Stimulated activated naive B cell treated with anti-CD40 and anti-IgM and Interleukin-4, amounts not matched to agents 10 μg/mL and 1 μg/mL and 100 μg/mL, for 72 hours (primary cell): ENCODE data around the gene DNAAF1.
A peak's percentile ranks its signal among the peaks of the same experiment; 100 is the strongest.
"Not testable (repeated sequence)": the region's sequence is repeated elsewhere in the genome, so short reads cannot be mapped to it uniquely, and the experiment has no call there.

Source experiments
- ATAC-seq, 2 donors: fragments of 150-1000 bp; cut with Tn5 transposase; replicated peaks; 2 replicates each; pipeline ENCODE4 v1.10.0; 2021; ENCODE audit warnings: moderate library complexity in 1 of 2
- DNase-seq: peaks from one replicate; pipeline ENCODE4 v3.0.0; 2021
- H3K27ac Mint-ChIP-seq: one replicate; pipeline ENCODE4 v1.8.0; 2022; ENCODE audit warnings: mild to moderate bottlenecking, mixed read lengths
- H3K27me3 Mint-ChIP-seq, 2 donors: one replicate each; pipeline ENCODE4 v1.8.0; 2022; ENCODE audit warnings: mixed read lengths in 2 of 2
- H3K36me3 Mint-ChIP-seq, 2 donors: one replicate each; pipeline ENCODE4 v1.8.0; 2022; ENCODE audit warnings: mixed read lengths in 2 of 2, mild to moderate bottlenecking in 1 of 2
- H3K4me1 Mint-ChIP-seq, 2 donors: one replicate each; pipeline ENCODE4 v1.8.0; 2022; ENCODE audit warnings: mixed read lengths in 2 of 2, mild to moderate bottlenecking in 1 of 2
- H3K4me3 Mint-ChIP-seq, 2 donors: one replicate each; pipeline ENCODE4 v1.8.0; 2022; ENCODE audit warnings: mild to moderate bottlenecking in 2 of 2, mixed read lengths in 2 of 2, moderate library complexity in 1 of 2
- H3K9me3 Mint-ChIP-seq, 2 donors: one replicate each; pipeline ENCODE4 v1.8.0; 2022; ENCODE audit warnings: mixed read lengths in 2 of 2, mild to moderate bottlenecking in 1 of 2

The DNAAF1 gene

DNA sequence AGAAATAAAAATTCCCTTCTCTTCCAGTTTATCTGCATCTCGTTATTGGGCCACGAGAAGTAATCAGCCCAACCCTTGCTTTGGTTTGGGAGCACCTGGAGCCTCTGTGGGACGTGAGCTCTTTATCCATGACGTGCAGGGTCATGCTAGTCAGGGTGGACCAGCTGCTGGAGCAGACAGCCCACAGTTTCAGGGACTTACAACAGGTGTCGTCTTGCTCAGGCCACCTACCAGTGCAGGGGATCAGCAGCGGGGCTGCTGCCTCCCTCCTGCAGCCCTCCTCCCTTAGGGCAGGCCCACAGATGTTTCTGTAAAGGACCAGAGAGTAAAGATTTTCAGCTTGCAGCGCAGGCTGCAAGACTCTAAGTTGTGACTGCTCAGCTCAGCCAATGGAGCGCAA, 62.8 kb downstream of the DNAAF1 start:
- H3K27me3 Mint-ChIP-seq, result peaks cover 8 to 10% of the 10 kb centered on the region in 2 donors
- no peak overlapping the region for H3K27ac Mint-ChIP-seq
- peaks cover 0 to 2% of the 10 kb centered on the region in 2 donors for H3K9me3 Mint-ChIP-seq
- H3K4me1 Mint-ChIP-seq, result no peaks in the 10 kb centered on the region
- ATAC-seq, result no peak
- DNase-seq, result no peak
- H3K36me3 Mint-ChIP-seq, result no peaks in the 10 kb centered on the region
- no peak overlapping the region for H3K4me3 Mint-ChIP-seq

DNA sequence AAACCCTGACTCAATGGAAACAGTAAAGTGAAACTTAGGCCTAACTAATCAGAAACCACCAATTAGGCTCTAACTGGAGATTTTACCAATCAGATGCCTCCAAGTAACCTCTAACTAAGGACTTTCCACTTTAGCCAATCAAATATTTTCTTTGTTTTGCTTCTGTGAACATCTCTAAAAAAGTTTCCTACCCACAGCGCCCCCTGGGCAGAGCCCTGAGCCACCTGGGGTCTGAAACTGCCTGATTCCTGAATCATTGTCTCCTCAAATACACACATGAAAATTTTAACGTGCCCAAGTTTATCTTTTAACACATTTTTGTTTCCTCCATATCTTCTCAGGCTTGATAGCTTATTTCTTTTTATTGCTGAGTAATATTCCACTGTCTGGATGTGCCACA, 64.9 kb downstream of the DNAAF1 start:
- ATAC-seq, result no peak
- H3K27me3 Mint-ChIP-seq, result peaks cover 14% of the 10 kb centered on the region in 2 donors
- DNase-seq, result no peak
- no peaks in the 10 kb centered on the region for H3K4me1 Mint-ChIP-seq
- no peak overlapping the region for H3K4me3 Mint-ChIP-seq
- H3K36me3 Mint-ChIP-seq, result no peaks in the 10 kb centered on the region
- H3K9me3 Mint-ChIP-seq, result peaks cover 0 to 2% of the 10 kb centered on the region in 2 donors
- no peak overlapping the region for H3K27ac Mint-ChIP-seq

- no peak for ATAC-seq
Observed at GRCh38 chr16:84212154-84212553, 67.0 kb downstream of the DNAAF1 start.

DNA sequence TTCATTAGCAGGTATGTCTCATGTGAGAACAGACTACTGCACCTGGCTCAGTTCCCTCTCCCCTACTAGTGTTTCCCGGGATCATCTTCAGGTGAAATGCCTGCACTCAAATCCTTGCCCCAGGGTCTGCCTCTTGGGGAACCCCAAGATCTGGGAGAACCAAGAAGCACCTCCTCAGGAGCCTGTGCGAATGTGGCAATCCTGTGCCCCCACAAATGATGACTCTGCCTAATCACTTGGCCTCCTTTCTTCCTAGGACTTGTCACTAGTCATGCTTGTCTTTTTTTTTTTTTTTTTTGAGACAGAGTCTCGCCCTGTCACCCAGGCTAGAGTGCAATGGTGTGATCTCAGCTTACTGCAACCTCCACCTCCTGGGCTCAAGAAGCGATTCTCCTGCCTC, 67.5 kb downstream of the DNAAF1 start:
- no peak for ATAC-seq
- Mint-ChIP-seq H3K4me1 (no peaks in the 10 kb centered on the region), H3K36me3 (no peaks in the 10 kb centered on the region), H3K4me3 (no peak overlapping the region), H3K27me3 (peaks cover 7 to 11% of the 10 kb centered on the region in 2 donors), H3K27ac (no peak overlapping the region), H3K9me3 (peaks cover 0 to 2% of the 10 kb centered on the region in 2 donors)
- DNase-seq, result no peak

More at GRCh38 chr16:84212154-84212553, 67.0 kb downstream of the DNAAF1 start:
- peaks cover 0 to 2% of the 10 kb centered on the region in 2 donors for H3K9me3 Mint-ChIP-seq
- peaks cover 6 to 7% of the 10 kb centered on the region in 2 donors for H3K27me3 Mint-ChIP-seq
- no peak overlapping the region for H3K27ac Mint-ChIP-seq
- H3K4me1 Mint-ChIP-seq, result no peaks in the 10 kb centered on the region
- no peak for DNase-seq
- H3K4me3 Mint-ChIP-seq, result no peak overlapping the region
- H3K36me3 Mint-ChIP-seq, result no peaks in the 10 kb centered on the region

DNA sequence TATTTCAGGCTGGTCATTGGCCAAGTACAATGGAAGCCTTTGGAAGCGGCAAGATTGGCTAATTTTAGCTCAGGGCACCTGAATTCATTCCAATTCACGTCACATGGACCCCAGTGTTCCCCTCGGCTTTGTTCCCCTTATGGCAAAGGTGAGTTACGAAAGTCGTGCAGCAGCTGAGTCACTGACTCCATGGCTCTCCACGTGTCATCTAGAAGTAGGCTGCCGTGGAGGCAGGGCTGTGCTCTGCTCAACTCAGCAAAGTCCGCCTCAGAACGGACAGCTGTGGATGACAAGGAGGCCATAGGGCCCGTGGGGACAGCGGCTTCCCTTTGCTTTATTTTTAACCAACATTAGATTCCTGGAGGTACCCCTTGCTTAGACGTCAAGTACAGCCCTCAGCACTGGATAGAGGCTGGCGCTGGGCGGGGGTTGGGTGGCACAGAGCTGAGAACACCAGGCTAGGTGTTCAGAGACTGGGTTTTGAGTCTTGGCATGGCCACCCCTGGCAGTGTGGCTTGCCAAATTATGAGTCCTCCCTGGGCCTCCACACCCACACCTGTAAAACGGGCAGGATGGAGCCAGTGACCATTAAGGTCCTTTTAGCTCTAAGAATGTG, 69.5 kb downstream of the DNAAF1 start:
- no peaks in the 10 kb centered on the region for H3K36me3 Mint-ChIP-seq
- no peak for ATAC-seq
- no peak overlapping the region for H3K27ac Mint-ChIP-seq

GRCh38 chr16:84215531-84215930, 70.4 kb downstream of the DNAAF1 start:
- Mint-ChIP-seq H3K27me3 (peaks cover 7 to 17% of the 10 kb centered on the region in 2 donors), H3K9me3 (no peaks in the 10 kb centered on the region), H3K27ac (peak overlapping the region; percentile 77), H3K4me3 (no peak overlapping the region), H3K36me3 (no peaks in the 10 kb centered on the region), H3K4me1 (no peaks in the 10 kb centered on the region)
- ATAC-seq, result no peak
- DNase-seq, result no peak

More for the DNA sequence above, 69.5 kb downstream of the DNAAF1 start:
- Mint-ChIP-seq H3K9me3 (no peaks in the 10 kb centered on the region), H3K4me1 (no peaks in the 10 kb centered on the region), H3K27me3 (peaks cover 7 to 11% of the 10 kb centered on the region in 2 donors), H3K4me3 (no peak overlapping the region)
- no peak for DNase-seq

GRCh38 chr16:84216144-84216543, 71.0 kb downstream of the DNAAF1 start:
- not testable (repeated sequence) for H3K27ac Mint-ChIP-seq, H3K36me3 Mint-ChIP-seq, H3K4me1 Mint-ChIP-seq, DNase-seq, H3K9me3 Mint-ChIP-seq, ATAC-seq, H3K4me3 Mint-ChIP-seq
- H3K27me3 Mint-ChIP-seq, result peaks cover 11 to 23% of the 10 kb centered on the region in 2 donors

DNA sequence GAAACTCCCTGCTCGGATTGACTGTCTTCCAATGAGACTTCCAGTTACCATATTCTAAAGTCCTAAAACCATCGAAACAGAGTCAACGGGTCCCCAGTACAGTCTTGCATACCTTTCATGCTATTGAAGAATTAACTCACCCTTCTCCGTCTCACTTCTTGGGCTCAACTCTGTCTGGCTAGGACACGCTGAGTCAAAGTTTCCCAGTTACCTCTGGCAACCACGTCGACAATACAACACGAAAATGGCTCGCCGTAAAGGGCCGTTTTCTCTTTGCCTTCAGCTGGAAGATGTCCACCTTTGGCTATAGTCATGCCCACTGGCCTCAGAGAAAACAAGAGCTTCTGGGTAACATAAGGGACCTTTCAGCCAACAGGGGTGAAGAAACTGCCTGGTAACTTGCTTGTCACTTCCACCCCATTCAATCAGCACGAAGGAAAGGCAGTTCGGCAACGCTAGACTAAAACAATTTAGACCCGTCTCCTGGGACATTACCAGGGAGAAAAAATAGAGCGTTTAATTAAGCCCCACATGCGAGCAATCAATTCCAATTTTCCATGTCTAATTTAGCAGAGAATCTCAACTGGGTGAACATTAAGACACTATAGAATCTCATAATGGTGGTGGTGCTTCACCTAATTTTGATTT, 73.2 kb downstream of the DNAAF1 start:
- Mint-ChIP-seq H3K27ac (no peak overlapping the region), H3K9me3 (no peaks in the 10 kb centered on the region), H3K36me3 (no peaks in the 10 kb centered on the region), H3K27me3 (peaks cover 13 to 41% of the 10 kb centered on the region in 2 donors), H3K4me1 (no peaks in the 10 kb centered on the region), H3K4me3 (no peak overlapping the region)
- no peak for DNase-seq
- no peak for ATAC-seq

DNA sequence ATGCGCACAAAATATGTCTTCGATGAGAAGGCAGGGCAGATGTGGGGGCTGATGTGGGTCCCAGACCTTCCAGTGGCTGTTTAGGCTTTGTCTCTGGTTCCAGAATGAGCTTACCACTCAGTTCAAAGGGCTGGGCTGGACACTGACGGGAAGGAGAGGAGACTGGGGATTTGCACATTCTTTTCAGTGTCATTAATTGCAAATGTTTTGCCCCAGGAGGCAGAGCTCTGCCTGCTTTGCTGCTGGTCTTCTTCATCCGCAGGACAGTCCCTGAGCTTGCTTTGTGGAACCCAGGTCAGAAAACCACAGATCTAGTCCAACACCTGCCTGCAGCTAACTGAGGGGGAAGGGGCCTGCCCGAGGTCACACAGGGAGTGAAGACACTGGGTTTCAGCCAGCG, 73.8 kb downstream of the DNAAF1 start:
- ATAC-seq, result no peak
- DNase-seq, result no peak
- Mint-ChIP-seq H3K27ac (no peak overlapping the region), H3K4me3 (no peak overlapping the region), H3K27me3 (peaks cover 11 to 38% of the 10 kb centered on the region in 2 donors), H3K9me3 (no peaks in the 10 kb centered on the region), H3K36me3 (no peaks in the 10 kb centered on the region), H3K4me1 (no peaks in the 10 kb centered on the region)

- Mint-ChIP-seq H3K27ac (no peak overlapping the region), H3K4me3 (no peak overlapping the region), H3K36me3 (no peaks in the 10 kb centered on the region), H3K4me1 (no peaks in the 10 kb centered on the region), H3K9me3 (no peaks in the 10 kb centered on the region), H3K27me3 (peaks cover 15 to 42% of the 10 kb centered on the region in 2 donors)
- no peak for ATAC-seq
- DNase-seq, result no peak
Observed at GRCh38 chr16:84220851-84221250, 75.7 kb downstream of the DNAAF1 start.

- no peak overlapping the region for H3K27ac Mint-ChIP-seq
- peaks cover 31 to 59% of the 10 kb centered on the region in 2 donors for H3K27me3 Mint-ChIP-seq
- H3K4me3 Mint-ChIP-seq, result no peak overlapping the region
- DNase-seq, result no peak
- H3K9me3 Mint-ChIP-seq, result no peaks in the 10 kb centered on the region
- ATAC-seq, result no peak
- peaks cover 0 to 3% of the 10 kb centered on the region in 2 donors for H3K4me1 Mint-ChIP-seq
- no peaks in the 10 kb centered on the region for H3K36me3 Mint-ChIP-seq
Observed at GRCh38 chr16:84223456-84223855, 78.3 kb downstream of the DNAAF1 start.

- H3K4me1 Mint-ChIP-seq, result peaks cover 0 to 3% of the 10 kb centered on the region in 2 donors
- ATAC-seq, result no peak
- no peak overlapping the region for H3K27ac Mint-ChIP-seq
- H3K36me3 Mint-ChIP-seq, result no peaks in the 10 kb centered on the region
- no peak overlapping the region for H3K4me3 Mint-ChIP-seq
- no peak for DNase-seq
- no peaks in the 10 kb centered on the region for H3K9me3 Mint-ChIP-seq
- H3K27me3 Mint-ChIP-seq, result peaks cover 35 to 70% of the 10 kb centered on the region in 2 donors
Observed at GRCh38 chr16:84224554-84224953, 79.4 kb downstream of the DNAAF1 start.

- no peaks in the 10 kb centered on the region for H3K36me3 Mint-ChIP-seq
- no peak for DNase-seq
- no peaks in the 10 kb centered on the region for H3K9me3 Mint-ChIP-seq
- no peak overlapping the region for H3K27ac Mint-ChIP-seq
- H3K27me3 Mint-ChIP-seq, result peaks cover 35 to 68% of the 10 kb centered on the region in 2 donors
- ATAC-seq, result no peak
- no peak overlapping the region for H3K4me3 Mint-ChIP-seq
- H3K4me1 Mint-ChIP-seq, result peaks cover 0 to 3% of the 10 kb centered on the region in 2 donors
Observed at GRCh38 chr16:84225126-84225525, 80.0 kb downstream of the DNAAF1 start.

DNA sequence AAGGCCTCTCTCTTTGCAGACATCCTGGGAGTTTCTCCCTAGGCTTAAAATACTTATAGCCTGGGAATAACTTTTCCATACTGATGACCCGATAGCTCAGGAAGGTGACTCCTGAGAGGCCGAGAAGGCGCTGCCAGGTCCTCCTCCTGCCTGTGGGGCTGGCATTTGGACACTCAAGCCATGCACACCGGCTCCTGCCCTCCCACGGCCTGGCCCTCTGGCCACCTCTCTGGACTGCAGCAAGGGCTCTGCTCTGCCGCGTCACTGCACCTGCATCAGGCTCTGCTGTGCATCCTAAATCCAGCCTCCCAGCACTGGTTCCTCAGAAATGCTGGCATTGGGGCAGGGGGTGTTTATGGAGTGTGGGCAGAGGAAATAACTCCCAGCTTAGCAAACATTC, 80.5 kb downstream of the DNAAF1 start:
- ATAC-seq, result no peak
- peaks cover 0 to 3% of the 10 kb centered on the region in 2 donors for H3K4me1 Mint-ChIP-seq
- no peak overlapping the region for H3K4me3 Mint-ChIP-seq
- H3K27ac Mint-ChIP-seq, result no peak overlapping the region
- DNase-seq, result no peak
- no peaks in the 10 kb centered on the region for H3K9me3 Mint-ChIP-seq
- H3K36me3 Mint-ChIP-seq, result no peaks in the 10 kb centered on the region
- peaks cover 35 to 66% of the 10 kb centered on the region in 2 donors for H3K27me3 Mint-ChIP-seq

GRCh38 chr16:84226026-84226425, 80.9 kb downstream of the DNAAF1 start:
- Mint-ChIP-seq H3K9me3 (no peaks in the 10 kb centered on the region), H3K4me1 (peaks cover 0 to 3% of the 10 kb centered on the region in 2 donors), H3K27me3 (peaks cover 32 to 66% of the 10 kb centered on the region in 2 donors), H3K36me3 (no peaks in the 10 kb centered on the region), H3K4me3 (no peak overlapping the region), H3K27ac (no peak overlapping the region)
- DNase-seq (no peak), ATAC-seq (no peak)
